GM19023 (cell line): ENCODE data around the gene SLC20A1.

ENCODE experiments used
- ATAC-seq: cut with Tn5 transposase; IDR thresholded peaks from one replicate; pipeline ENCODE4 v1.9.1; 2021; ENCODE audit warnings: mild to moderate bottlenecking, moderate library complexity; ENCODE audit not compliant: unreplicated experiment

The SLC20A1 gene

DNA sequence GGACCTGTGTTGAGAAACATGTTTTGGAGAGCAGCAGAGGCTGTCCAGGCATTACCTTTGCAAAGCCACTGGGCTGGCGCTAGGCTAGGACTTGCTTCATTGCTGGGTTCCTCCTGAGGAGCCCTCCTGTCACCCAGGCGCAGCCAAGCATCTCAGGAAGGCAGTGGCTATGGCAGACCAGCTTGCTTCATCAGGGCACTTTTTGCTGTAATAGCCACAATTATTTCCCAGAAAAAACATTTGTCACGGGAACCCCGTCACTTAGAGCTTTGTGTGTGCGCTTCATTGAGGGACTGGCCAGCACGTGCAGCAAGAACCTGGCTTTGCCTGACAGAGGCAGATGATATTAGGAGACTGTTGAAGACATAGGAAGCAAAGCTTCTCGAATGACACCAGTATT is 36.4 kb downstream of the SLC20A1 start:
- no peak for ATAC-seq

DNA sequence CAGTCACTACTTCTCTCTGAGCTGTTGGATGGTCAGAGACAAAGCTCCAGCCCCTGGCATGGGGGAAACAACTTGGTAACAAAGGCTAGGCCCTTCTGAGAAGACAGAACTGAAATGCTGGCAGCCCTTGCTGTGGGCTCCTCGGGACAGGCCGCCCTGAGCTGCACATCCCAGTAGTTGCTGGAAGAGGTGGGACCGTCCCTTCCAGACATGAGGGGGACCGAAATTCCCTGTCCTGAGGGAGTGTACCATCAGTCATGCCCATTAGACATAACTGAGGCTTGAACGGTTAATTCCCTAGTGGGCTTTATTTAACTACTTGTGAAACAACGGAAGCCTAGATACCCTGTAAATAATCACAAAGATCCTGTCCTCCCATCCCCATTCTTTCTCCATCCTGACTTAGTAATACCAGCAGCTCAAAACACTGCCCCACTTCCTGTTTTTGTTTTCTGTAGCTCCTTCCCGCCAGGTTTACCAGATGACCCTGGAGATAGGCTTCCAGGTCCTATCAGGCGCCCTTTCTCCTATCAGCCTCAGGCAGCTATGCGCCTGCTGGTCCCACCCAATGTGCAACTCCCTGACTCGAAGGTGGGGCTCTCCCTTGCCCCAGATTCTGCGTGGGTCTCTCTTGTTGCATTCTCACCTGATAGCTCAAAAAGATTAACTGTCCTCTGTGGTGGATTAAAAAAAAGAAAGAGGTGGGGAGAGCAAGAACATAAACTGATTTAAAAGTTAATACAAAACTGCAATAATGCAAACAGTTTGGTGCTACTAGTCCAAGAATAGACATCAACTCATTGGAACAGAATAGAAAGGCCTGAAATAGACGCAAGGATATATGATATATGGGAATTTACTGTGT is 38.0 kb downstream of the SLC20A1 start:
- no peak for ATAC-seq

DNA sequence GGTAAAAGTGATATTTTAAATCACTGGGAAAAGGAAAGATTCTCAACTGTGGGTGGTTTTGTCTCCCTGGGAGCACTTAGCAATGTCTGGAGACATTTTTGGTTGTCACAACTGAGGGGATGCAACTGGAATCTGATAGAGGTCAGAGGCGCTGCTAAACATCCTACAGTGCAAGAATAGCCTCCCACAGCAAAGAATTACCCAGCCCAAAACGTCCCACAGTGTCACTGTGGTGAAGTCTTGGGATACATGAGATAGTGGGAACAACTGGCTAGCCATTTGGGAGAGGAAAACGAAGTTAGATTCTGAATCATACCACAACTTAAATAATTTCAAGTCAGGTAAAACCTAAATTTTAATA is 38.7 kb downstream of the SLC20A1 start:
- no peak for ATAC-seq

DNA sequence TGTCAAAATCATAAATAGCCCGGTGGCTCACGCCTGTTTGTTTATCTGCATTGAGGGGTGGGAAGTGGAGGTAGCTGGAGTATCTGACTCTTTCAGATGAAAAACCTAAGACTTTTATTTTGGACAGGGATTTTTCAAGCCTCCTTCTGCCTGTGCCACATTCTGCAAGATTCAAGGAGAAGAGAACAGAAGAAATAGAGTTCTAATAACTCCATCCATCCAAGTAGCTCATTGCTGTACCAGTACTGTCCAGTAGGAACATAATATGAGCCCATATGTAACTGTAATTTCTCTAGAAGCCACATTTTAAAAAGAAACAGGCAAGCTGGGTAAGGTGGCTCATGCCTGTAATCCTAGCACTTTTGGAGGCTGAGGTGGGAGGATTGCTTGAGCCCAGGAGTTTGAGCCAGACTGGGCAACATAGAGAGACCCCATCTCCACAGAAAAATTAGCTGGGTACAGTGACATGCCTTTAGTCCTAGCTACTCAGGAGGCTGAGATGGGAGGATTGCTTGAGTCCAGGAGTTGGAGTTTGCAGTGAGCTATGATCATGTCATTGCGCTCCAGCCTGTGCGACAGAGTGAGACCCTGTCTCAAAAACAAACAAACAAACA is 39.6 kb downstream of the SLC20A1 start:
- no peak for ATAC-seq

DNA sequence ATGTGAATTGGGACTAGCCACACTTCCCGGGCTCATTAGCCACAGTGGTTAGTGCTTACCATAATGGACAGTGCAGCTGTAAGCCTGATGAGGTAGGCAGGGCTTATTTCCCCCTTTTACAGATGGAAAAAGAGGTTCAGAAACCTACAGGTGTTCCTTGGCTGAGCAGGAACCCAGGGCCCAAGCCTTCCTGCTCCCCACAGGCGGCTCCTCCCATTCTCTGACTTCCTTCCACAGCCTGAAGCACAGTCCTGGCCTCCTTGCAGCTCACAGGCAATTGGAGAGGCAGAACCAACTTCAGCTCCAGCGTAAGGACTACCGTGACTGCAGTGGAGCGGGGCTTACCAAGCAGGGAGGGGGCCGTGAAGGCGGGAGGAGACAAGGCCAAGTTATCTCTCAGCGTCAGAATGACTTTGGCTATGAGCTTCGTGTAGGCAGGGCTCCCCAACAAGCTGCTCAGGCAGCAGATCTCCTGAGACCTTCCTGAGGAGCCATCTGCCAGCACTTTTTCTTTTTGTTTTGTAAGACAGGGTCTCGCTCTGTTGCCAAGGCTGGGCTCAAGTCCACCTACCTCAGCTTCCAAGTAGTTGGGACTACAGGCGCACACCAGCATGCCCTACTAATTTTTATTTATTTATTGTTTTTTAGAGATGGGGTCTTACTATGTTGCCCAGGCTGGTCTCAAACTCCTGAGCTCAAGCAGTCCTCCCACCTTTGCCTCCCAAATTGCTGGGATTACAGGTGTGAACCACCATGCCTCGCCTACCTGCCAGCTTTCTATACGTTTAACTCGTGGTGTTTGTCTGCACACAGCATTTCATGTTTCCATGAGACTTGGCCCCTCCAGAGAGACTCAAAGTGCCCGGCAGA is 40.8 kb downstream of the SLC20A1 start:
- ATAC-seq, result no peak

DNA sequence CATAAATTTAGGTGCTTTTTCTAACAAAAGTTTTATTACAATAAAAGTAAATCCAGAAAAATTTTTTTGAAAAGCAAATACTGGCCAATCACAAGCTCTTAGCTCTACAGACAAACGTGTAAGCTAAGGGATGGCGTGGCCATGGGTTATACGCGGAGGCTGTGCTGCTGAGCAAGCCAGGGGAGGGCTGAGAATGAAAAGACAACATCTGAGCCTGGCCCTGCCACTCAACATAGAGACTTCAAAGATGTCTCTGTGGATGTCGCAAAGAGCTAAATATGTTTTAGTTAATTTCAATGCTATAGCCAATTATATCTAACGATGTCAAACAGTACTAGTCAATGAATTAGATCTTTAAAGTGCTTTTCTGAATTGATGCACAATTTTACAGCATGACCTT is 41.8 kb downstream of the SLC20A1 start:
- ATAC-seq, result no peak

DNA sequence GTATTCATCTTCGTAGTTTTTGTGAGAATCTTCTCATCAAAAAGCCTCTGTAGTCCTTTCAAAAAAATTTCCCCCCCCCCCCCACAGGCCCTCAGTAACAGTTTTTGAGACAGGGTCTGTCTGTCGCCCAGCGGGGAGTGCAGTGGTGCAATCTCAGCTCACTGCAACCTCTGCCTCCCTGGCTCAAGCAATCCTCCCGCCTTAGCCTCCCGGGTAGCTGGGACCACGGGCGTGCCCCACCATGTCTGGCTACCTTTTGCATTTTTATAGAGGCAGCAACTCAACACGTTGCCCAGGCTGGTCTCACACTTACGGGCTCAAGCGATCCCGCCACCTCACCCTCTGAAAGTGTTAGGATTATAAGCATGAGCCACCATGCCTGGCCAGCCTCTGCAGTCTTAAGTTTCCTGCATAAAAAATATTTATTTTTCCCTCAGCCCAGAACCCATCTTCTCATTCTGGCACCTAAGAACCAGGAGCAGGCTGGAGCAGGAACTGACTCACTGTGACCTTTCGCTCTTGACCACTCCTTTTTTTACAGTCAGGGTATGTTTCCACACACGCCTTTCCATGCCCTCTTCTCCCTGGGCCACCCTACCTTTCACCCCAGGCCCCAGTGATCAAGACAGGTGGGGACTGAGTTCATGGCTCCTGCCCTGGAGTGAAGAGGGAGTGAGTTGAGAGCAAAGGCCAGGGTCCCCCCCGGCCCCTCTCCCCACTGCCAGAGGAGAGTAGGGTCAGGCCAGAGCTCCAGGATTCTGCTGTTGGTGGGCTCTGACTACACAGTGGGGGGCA is 42.5 kb downstream of the SLC20A1 start:
- no peak for ATAC-seq

DNA sequence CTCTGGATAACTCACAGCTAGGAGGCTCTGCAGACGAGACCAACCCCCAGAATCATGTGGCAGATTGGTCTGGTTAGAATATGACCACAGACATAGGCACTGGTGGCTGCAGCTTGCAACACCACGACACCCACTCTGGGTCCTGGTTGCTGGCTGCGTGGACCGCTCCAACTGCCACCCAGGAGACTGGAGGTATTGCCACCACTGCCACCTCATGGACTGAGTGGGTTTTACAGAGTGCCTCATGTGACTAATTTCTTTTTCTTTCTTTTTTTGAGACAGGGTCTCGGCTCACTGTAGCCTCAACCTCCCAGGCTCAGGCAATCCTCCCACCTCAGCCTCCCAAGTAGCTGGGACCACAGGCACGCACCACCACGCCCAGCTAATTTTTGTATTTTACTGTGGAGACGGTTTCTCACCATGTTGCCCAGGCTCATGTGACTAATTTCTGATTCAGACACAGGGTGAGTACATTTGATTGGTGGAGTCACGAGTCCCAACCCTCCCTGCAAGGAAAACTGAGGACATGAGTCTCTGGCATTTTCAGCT is 45.2 kb downstream of the SLC20A1 start:
- peak; percentile 38 for ATAC-seq

DNA sequence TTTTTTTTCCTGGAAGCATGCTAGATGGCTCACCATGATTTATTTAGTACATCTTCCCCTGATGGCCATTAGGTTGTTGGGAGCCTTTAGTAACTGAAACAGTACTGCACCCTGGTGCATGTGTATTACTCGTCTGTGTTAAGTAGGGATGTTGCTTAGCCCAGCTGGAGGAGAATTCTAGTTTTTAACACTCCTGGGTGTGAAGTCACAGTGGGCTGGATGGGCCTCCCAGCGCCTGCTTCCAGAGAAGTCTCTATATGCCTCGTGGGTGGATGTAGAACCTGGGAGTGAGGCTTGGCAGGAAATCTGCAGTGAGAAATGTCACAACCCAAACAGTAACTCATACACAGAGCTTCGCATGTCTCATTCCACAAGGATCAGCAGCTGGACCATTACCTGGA is 46.1 kb downstream of the SLC20A1 start:
- no peak for ATAC-seq

DNA sequence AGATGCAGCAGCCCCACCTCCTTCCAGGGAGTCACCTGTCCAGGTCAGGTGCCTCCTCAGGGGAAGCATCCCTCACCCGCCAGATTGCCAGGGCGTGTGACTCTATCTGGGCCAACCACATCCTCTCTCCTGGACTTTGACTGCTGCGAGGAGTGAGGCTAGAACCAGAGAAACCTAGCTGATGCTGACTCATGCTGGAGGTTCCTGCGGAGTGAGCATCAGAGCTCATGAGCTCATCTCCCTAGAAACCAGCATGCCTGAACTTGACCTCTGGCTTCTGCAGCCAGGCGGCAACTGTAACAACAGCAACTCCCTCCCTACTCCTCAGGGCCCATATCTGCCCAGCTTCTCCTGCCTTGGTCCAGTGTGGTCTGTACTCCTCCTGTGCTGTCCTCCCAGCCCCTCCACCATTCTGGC is 46.8 kb downstream of the SLC20A1 start:
- peak; percentile 86 for ATAC-seq

DNA sequence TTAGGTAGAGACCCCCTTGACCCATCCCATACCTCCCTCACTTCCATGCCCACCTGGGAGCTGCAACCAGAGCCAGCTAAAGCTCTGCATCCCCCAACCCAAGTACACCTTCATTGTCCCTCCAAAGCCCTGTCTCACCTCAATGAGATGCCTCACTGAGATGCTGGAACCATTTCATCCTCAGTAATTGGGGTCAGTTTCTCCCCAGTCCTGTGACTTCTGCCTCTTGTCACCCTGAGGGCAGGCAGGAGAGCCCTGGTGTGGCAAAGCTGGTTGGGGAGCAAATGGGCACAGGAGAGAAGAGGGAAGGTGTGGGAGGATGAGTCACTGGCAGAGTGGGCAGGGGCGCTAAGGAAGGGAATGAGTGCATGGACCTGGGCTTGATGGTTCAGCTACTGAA is 47.2 kb downstream of the SLC20A1 start:
- ATAC-seq, result no peak

DNA sequence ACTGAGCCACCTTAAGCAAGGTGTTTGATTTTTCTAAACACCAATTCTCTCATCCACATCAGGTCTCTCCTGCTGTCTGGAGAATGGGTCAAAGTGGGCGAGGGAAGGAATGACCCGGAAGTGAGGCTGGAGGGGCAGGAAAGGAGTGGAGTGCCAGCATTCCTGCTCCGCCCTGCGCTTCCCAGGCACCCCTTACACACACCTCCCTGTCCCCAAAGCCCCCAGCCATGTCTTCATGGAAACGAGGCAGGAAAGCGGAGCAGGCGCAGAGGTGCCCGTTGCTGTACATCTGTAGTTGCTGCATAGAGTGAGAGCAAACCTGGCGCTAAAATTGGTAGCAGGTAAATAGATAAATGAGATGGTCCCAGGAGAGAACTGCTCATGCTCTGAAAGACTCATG is 47.9 kb downstream of the SLC20A1 start:
- no peak for ATAC-seq

DNA sequence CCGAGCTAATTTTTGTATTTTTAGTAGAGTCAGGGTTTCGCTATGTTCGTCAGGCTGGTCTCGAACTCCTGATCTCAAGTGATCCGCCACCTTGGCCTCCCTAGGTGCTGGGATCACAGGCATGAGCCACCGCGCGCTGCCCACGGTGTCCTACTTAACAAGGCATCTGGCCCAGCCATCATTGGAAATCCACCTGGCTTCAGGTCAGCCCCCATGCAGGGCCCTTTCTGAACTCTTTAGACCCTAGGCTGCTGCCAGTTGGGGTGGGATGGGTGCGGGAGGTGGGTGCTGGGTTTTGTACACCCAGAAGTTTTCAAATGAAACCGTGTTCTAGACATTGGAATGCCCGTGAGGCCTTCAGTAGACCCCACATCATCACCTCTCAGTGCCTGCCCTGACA is 48.4 kb downstream of the SLC20A1 start:
- ATAC-seq, result no peak

DNA sequence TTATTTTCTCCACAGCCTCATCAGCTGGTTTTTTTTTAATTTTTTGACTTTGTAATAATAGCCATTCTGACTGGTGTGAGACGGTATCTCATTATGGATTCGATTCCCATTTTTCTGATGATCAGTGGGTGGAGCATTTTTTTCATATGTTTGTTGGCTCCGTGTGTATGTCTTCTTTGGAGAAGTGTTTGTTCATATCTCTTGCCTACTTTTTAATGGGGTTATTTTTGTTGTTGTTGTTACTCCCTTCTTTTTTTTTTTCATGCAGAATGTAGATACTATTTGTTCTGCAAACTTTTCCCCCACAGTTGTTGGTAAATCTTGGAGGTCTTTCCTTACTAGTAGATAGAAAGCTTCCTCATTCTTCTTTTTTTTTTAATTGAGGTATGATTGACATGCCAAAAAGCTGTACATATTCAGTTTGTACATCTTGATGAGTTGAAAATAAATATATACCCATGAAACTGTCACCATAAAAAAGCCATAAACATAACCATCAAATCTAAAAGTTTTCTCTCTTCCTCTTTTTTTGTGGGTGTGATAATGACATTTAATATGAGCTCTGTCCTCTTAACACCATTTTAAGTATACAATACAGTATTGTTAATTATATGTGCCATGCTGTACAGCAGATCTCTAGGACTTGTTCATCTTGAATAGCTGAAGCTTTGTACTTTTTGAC is 53.2 kb downstream of the SLC20A1 start:
- no peak for ATAC-seq

DNA sequence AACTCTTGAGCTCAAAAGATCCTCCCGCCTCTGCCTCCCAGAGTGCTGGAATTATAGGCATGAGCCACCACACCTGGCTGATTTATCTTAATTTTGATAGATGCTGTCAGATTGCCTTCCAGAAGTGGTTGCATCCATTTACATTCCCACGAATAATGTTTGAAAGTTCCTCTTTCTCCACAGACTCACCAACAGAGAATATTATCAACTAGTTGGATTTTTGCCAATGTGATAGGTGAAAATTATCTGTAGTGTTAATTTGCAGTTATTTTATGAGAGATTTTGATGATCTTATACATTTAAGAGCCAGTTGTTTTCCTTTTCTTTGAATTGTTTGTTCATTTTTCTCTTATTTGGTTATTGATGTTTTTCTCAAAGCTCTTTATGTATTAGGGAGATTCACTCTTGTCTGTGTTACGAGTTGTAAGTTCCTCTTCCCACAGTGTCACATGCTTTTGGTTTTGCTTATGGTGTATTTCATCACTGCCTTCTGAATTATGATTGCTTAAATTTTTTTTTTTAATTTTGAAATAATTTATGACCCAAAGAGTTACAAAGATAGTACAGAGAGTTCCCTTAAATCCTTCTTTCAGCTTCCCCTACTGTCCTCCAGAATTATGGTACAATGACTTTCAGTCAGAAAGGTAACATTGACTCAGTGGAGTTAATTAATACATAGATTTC is 54.4 kb downstream of the SLC20A1 start:
- no peak for ATAC-seq

DNA sequence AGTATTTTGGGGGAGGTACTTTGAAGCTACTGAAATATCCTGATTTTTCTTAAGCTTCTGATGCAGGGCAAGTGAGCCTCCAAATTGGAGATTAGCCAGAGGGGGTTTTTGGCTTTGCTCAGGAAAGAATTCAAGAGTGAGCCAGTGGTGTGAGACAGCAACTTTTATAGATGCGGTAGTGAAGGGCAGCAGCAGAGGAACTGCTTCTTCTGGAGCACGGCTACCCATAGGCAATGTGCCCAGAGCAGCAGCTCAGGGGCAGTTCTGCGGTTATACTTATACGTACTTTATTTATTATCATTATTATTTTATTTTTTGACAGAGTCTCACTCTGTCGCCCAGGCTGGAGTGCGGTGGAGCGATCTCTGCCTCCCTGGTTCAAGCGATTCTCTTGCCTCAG is 55.3 kb downstream of the SLC20A1 start:
- ATAC-seq, result no peak

DNA sequence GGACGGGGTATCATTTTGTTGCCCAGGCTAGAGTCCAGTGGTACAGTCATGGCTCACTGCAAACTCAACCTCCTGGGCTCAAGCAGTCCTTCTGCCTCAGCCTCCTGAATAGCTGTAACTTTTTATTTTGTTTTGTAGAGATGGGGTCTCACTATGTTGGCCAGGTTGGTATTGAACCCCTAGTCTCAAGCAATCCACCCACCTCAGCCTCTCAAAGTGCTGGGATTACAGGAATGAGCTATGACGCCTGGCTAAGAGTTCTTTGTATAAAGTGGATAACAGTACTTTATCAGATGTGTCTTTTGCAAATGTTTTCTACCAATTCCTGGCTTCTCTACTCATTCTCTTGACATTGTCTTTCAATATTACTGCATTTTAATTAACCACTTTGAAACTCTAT is 57.9 kb downstream of the SLC20A1 start:
- no peak for ATAC-seq

DNA sequence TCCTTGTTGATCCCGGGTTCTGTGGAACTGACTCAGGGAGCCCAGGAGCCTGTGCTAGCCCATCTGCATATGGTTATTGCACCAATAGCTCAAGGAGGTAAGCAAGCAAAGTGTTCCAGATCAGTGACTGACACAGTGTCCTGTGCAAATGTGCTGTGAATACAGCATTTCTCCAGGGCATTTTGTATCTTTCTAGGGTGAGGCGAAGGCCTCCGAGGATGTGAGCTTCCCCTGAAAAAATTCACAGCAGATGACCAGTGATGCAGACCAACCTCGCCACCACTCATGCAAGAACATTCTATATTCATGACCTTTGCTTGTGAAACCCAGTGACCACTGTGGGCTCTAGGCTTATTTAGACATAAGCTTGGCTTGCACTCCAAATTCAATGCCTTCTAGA is 59.8 kb downstream of the SLC20A1 start:
- no peak for ATAC-seq

DNA sequence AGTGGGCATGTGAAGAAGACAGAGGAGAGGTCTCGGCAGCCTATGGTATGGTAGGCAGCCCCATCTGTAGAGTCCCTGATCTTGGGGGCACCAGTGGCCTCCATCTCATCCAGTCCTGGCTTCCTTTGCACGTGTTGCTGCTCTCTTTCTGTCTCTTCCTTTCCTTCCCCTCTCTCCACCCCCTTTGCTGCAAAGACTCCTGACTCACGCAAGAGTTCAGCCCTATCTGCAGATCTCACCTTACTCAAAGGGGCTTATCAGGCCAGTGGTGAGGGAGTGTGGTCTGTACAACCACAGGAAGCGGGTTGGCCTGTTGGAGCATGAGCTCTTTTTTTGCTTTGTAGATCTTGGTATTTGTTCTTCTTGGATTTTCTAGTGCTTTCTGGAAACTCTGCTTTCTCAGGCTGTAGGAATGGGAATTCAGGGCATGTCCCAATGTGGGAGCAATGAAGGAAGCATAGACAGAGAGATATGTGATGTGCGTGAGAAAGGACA is 60.5 kb downstream of the SLC20A1 start:
- peak; percentile 35 for ATAC-seq
